GM18517 (cell line): ENCODE data around the gene LAMC2.

Experiments
- ATAC-seq: cut with Tn5 transposase; IDR thresholded peaks from one replicate; pipeline ENCODE4 v1.9.1; 2021; ENCODE audit warnings: mild to moderate bottlenecking, moderate library complexity; ENCODE audit not compliant: unreplicated experiment

The LAMC2 gene

DNA sequence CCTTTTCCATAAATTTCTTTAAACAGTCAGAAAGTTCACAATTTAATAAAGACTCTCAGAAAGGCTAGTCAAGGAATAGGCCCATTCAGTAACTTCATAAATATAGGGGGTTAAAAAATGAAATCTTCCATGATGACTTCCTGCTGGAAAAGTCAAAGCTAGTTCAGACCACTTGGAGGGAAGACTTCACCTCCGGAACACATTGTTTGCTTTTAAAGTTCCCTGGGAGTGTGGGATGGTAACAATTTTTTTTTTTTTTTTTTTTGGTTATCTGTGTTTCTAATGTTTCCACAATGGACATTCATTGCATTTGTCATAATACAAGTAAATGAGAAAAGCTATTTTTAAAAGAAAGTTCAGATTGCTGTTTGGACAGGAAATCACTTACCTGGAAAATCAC is 18.4 kb upstream of the LAMC2 start:
- ATAC-seq = no peak

DNA sequence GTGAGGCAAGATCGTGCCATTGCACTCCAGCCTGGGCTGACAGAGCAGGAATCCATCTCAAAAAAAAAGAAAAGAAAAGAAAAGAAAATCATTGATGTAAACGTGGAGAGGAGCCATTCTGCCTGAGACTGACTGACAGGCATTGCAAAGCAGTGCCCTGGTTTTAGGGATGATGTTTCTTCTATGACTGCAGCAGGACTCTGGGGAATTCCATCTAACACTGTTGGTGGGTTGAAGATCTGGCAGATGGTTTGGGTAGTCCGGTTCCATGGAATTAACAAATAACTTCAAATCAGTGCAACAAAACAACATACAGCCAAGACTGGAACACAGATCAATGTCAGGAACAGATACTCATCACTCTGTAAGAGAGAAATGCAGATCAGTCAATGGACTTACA is 17.8 kb upstream of the LAMC2 start:
- no peak for ATAC-seq

GRCh38 chr1:183173828-183174227 is 12.2 kb upstream of the LAMC2 start:
- no peak for ATAC-seq

GRCh38 chr1:183175631-183176030 is 10.4 kb upstream of the LAMC2 start:
- ATAC-seq = no peak

- ATAC-seq = no peak
Observed at GRCh38 chr1:183178545-183178944, 7.5 kb upstream of the LAMC2 start.

GRCh38 chr1:183179033-183179432 is 7.0 kb upstream of the LAMC2 start:
- no peak for ATAC-seq

- ATAC-seq = no peak
Observed at GRCh38 chr1:183180218-183180617, 5.8 kb upstream of the LAMC2 start.

DNA sequence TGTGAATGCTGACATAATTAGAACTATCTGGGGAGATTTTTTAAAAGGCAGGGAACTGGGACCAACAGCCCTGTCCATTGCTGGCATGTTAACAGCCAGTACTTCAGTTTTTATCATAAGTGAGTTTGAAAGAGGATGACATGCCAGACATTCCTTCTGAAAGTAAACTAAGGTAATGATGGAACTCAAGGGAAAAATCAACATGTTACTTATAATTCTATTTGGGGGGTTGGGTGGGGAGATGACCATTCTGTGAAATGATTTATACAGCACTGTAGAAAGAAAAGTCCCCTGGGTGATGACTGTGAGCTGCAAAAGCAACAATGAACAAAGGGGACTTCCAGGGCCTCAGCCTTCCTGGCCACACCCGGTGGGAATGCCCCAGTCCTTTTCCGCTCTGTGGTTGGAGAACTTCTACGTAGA is 5.4 kb upstream of the LAMC2 start:
- peak; percentile 50 for ATAC-seq

- ATAC-seq = no peak
Observed at GRCh38 chr1:183186841-183187240, 777 bp downstream of the LAMC2 start.

- no peak for ATAC-seq
Observed at GRCh38 chr1:183188240-183188639, 2.2 kb downstream of the LAMC2 start.

DNA sequence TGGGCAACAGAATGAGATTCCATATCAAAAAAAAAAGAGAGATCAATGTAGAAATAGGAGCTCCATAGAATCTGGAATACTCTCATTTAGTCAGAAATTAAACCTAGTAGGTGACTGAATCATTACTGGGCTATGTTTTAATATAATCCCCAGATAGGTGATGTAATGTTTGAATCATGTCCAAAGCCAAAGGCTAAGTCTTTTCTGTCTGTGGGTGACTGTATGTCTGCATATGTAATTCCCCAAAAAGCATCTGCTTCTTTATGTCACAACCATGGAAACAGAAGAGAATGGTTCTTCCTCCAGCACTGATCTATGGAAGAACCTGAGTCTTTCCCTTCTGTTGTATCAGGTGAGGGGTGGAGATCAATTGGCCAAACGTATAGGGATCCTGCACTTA is 5.8 kb downstream of the LAMC2 start:
- ATAC-seq = no peak

- ATAC-seq = no peak
Observed at GRCh38 chr1:183193963-183194525, 8.0 kb downstream of the LAMC2 start.

DNA sequence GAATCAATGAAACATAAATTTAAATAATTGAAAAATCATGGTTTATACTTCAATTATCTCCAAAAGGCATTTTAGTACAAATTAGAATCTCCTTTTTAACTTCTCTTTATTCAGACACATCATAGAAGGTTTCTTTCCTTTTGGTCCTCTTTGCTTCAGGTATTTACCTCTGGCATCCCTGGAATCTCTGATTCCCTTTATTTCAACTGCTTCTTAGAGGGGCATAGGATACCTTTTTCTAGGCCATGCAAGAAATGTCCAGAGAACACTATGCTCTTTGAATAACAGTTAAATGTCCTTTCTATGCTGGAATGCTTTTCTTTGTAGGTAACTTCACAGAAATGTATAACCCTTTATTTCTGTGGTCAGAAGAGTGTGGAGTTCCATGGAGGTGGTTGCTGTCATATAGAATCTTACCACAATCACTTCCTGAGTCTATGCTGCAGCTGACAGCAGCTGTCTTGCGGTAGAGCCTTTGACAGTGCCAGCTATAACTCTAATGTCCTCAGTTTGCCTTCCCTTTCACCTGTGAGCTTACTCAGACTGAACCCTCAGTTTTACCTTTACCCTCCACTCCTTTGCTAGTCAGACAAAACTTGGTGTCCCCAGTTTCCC is 8.6 kb downstream of the LAMC2 start:
- peak; percentile 97 for ATAC-seq

DNA sequence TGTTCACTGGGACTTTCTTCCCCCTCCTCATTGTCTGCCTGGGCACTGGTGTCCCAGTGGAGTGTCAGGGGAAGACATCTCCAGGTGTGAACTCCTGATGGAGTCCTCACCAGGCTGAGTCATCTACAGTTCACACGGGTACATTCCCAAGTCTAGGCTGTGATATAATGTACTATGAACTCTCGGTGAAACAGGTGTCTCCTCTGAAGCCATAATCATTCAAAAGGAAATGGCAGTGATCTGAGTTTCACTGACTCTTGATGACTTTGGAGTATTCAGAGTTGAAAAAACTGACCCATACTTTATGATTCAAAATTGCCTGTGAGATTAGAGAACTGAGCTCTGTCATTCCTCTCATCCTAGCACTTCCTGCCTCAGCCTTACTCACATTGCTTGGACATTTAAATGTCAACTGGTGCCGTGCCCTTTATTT is 9.1 kb downstream of the LAMC2 start:
- peak; percentile 40 for ATAC-seq

DNA sequence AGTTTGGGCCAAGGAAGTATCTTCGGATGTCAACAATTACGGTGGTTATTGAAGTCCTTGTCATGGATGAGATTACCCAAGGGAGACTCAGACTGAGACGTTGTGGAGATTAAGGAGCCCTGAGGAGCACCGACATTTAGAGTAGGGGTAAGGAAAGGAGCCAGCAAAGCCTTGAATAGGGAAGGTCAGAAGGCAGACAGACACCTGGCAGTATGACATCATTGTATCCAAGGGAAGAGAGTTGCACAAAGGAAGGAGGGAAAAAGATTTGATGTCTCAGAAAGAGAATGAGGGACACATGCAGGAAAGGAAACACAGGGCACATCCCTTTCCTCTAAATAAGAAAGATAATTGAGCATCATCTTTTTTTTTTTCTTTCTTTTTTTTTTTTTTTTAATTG is 11.7 kb downstream of the LAMC2 start:
- ATAC-seq = no peak

DNA sequence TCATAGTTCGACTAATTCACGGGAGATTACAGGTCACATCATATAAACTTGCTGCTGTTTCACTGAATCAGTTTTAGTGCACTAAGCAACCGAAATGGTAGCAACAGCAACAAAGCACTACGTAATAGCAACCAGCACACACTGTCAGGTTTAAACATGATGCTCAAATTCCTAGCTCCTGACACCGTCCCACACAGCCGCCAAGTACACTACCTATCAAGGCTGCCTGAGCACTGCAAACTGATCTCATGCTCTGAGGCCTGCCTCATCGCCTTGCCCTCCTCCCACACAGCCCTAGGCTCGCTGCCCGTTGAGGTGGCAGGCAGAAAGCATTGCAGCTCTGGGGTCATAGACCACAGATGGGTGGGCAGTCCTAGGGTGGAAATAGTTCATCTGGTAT is 12.4 kb downstream of the LAMC2 start:
- ATAC-seq = no peak

GRCh38 chr1:183199304-183199703 is 13.2 kb downstream of the LAMC2 start:
- ATAC-seq = no peak

DNA sequence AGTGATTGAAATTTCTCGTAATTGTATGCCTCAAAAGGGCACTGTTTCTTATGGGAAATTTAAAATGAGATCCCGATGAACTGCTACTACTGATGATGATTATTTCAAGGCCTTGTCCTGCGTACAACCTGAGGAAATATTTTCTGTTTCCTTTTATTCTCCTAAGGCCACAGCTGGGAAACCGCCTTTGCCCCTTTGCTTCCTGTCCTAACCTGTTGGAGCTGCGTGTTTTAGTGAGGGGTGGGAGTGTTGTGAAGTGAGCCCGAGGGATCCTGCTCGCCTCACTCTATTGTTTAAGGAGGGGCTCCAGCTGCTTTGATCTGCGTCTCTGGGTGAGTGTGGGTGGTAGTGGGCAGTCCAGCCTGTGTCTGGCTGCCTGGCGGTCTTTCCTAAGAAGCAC is 14.4 kb downstream of the LAMC2 start:
- no peak for ATAC-seq

DNA sequence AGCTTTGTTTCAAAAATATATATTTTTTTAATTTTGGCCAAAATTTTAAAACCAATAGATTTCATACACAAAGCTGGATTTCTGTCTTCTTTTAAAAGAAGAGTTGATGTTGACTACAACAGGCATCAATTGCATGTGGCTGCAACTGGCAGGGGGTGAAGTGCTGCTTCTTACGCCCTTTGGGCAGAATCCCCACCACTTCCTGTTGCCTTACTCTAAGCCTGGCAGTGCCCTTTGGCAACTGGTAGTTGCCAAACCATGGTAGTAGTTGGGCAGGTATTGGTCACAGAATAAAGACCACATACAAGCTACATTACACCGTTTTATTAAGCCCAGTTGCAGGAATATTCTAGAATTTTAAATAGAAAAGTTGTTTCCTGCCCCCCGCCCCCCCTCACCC is 17.0 kb downstream of the LAMC2 start:
- ATAC-seq = no peak

DNA sequence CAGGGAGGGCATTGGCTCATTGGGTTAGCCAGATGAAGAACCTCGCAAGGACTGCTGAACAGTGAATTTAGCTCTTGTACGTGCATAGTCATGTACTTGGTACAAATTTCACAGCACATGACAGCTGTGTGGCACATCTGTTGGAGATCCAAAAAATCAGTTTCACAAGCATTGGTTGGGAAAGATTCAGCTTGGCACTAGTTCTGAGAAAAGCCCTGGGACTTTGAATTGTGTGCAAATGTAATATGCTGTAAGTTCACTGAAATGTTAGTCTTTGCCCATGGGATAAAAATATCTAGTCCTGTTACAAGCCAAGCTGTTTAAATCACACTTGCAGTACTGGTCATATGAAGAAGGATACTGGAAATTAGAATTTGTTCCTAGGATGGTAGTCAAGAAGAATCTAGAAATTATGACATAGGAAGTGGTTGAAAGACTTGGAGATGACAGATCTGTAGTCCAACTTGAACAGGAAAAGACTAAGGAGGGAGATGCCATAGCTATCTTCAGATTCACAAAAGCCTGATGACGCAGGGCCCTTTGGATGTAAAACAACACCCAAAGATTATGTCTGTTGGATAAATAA is 19.2 kb downstream of the LAMC2 start:
- no peak for ATAC-seq

- ATAC-seq = no peak
Observed at GRCh38 chr1:183206538-183207122, 20.6 kb downstream of the LAMC2 start.

DNA sequence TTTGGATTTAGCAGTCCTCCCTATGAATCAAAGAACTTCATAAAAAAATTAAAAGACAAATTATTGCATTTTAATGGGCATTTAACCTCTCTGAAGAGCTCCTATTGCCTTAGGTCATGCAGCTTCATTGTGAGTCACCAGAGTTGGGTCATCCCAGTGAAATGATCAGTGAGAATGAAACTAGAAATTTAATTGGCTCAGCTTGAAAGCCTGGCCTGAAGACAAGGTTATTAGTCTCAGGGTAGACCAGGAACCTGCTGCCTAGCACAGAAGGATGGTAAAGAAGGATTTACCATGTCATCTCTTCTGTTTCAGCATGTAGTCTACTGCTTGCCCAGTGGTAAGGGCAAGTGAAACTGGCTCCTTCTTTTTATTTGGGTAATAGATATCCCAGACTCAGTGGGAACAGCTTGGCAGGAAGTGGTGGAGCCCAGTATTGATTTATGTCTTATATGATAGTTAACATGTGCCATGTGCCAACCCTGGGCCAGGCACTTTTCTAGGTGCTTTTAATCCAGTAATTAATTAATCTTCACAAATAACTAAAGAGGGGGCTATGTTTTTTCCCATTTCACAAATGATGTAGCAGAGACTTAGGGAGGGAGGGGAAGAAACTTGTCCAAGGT is 23.6 kb downstream of the LAMC2 start:
- ATAC-seq = peak; percentile 61
